ENCODE results near the gene TTPAL.

TTPAL gene

GRCh38 chr20:44475694-44476560 lies at the start of gene TTPAL:
TTPAL (plus strand) TSS chr20:44475874; CDS start chr20:44480000, 4,126 bp downstream.
- no peak for TF ChIP-seq ZFX (IDR thresholded peaks at IDR 0.05; ENCODE audit: borderline replicate concordance)
- peak; percentile 32 for TF ChIP-seq CTCF (IDR thresholded peaks at IDR 0.05)
- peak within 1 kb of the TSS; percentile 40; the same call in 1 of the 2 replicates for H3K27ac ChIP-seq

GRCh38 chr20:44425923-44426322 lies 49.8 kb upstream of the TTPAL start:
- TF ChIP-seq CTCF (IDR thresholded peaks at IDR 0.05) (no peak), ZFX (IDR thresholded peaks at IDR 0.05; ENCODE audit: borderline replicate concordance) (no peak)

GRCh38 chr20:44426879-44427790 lies 48.5 kb upstream of the TTPAL start:
- TF ChIP-seq CTCF (IDR thresholded peaks at IDR 0.05) (no peak), ZFX (IDR thresholded peaks at IDR 0.05; ENCODE audit: borderline replicate concordance) (no peak)
- H3K27ac ChIP-seq, result no peak overlapping the region

More at GRCh38 chr20:44425923-44426322, 49.8 kb upstream of the TTPAL start:
- H3K27ac ChIP-seq, result no peak overlapping the region

GRCh38 chr20:44427804-44428173 lies 47.9 kb upstream of the TTPAL start:
- no peak overlapping the region for H3K27ac ChIP-seq
- TF ChIP-seq CTCF (IDR thresholded peaks at IDR 0.05), result no peak
- no peak for TF ChIP-seq ZFX (IDR thresholded peaks at IDR 0.05; ENCODE audit: borderline replicate concordance)

- H3K27ac ChIP-seq, result no peak overlapping the region
- TF ChIP-seq ZFX (IDR thresholded peaks at IDR 0.05; ENCODE audit: borderline replicate concordance) (no peak), CTCF (IDR thresholded peaks at IDR 0.05) (no peak)
Measured at GRCh38 chr20:44428174-44429016, 47.3 kb upstream of the TTPAL start.

- TF ChIP-seq ZFX (IDR thresholded peaks at IDR 0.05; ENCODE audit: borderline replicate concordance) (no peak), CTCF (IDR thresholded peaks at IDR 0.05) (no peak)
- no peak overlapping the region for H3K27ac ChIP-seq
Measured at GRCh38 chr20:44429017-44429339, 46.7 kb upstream of the TTPAL start.
